Measurements from ENCODE around the gene TRIM49D1. TPM values are rescaled to one million over a fixed set of nuclear protein-coding genes. Genes with fewer than 3 reads are reported as not detected.
"Not testable (repeated sequence)": the region's sequence is repeated elsewhere in the genome, so short reads cannot be mapped to it uniquely, and the experiment has no call there.

The TRIM49D1 gene, protein sequence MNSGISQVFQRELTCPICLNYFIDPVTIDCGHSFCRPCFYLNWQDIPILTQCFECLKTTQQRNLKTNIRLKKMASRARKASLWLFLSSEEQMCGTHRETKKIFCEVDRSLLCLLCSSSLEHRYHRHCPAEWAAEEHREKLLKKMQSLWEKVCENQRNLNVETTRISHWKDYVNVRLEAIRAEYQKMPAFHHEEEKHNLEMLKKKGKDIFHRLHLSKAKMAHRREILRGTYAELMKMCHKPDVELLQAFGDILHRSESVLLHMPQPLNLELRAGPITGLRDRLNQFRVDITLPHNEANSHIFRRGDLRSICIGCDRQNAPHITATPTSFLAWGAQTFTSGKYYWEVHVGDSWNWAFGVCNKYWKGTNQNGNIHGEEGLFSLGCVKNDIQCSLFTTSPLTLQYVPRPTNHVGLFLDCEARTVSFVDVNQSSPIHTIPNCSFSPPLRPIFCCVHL
- not detected in 2 replicates for total RNA-seq

DNA sequence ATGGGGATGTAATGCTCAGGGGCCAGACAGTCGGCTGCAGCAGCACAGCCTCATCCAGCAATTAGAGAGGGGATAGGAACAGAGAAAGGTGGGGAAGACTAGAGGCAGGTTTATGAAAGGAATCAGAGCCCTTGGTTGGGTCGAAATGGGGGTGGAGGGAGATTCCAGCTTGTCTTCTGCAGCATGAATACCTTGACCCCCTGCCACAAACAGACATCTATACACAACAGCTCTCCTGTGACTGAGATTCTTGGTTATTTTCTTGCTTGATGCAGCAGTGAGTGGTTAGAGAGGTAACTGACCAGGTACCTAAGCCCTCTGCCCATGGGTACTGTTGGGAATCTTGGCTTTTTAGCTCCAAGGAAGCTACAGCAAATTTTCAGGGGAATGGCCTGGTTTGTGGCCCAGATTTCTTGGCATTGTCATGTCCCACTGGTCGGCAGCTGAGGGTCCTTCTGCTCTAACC lies at the start of gene TRIM49D1:
Gene TRIM49D1 (minus strand): TSS at position 51 of the 466 bp plus-strand sequence. CDS start 4,535 bp downstream, outside the sequence.
- DNase-seq (ENCODE audit: low read depth in 2 of 2): no peak

DNA sequence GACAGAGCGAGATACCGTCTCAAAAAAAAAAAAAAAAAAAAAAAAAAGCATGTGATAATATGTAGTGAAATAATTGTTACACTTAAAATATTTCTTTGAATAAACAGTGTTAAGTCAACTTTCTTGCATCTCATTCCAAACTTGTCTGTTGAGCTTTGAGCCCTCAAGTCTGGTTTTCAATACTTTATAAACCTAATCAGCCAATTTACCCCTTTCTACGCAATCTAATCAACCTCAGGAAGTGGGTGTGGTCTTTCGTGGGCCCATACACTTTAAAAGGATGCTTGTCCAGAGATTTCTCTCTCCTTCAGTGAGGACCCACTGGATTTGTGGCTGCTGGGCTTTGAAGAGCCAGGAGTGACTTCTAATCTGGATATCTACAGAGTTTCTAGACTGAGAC lies 43.7 kb upstream of the TRIM49D1 start, which contains the start of gene TRIM64:
Gene TRIM64 (plus strand): TSS at position 301 of the 400 bp plus-strand sequence. CDS start 2,467 bp downstream, outside the sequence.
- DNase-seq (ENCODE audit: low read depth in 2 of 2): not testable (repeated sequence)

DNA sequence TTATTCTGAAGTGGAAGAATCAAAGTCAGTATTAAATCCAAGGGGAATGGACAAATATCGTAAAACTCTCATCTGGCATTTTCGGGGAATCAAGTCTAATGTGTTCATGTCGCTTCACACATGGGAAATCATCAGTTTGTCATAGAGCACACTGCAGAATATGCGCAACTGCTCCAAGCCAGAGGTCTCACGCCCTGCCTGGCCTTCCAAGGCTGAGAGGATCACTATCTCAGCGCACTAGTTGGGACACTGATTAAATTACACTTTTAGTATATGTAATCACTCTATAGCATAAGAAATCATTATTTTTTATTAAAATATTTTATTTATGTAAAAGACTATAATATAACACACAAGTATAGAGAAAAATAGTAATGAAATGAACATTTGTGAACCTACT lies 38.8 kb upstream of the TRIM49D1 start:
- not testable (repeated sequence) for DNase-seq (ENCODE audit: low read depth in 2 of 2)

DNA sequence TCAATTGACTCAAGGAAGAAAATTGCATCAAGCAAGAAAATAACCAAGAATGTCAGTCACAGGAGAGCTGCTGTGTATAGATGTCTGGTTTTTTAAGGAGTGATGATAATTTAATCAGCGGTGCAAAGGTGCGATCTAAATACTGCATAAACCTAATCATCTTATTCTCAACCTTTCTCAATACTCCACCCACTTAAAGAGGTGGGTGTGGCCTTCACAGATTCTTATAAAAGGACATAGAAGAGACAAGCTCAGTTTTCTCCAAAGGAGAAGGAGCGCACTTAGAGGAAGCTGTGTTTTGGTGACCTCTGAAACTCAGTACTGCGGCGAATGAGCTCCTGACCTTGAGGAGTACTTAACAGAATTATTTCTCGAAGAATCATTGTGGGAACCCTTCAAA lies 1.7 kb upstream of the TRIM49D1 start, which contains the start of gene TRIM49D2:
Gene TRIM49D2 (plus strand): TSS at position 301 of the 400 bp plus-strand sequence. CDS start 2,698 bp downstream, outside the sequence.
- DNase-seq (ENCODE audit: low read depth in 2 of 2): not testable (repeated sequence)

DNA sequence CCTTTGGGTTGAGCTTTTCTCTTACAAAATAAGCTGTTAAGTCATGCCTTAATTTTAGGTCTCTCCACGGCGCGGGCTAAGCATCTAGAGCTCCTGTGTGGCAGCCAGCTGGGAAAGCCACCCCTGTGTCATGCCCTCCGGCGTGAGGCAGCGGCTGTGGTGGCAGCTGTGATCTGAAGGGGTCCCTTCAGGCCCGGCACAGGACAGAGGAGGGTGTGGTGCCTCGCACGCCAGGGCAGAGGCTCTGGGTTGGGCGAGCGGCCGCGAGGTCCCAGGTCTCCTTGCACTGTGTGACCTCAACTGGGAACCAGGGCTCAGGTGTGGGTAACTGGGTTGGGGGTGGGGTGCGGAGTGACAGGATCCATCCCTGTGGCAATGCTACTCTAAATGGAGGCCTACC lies 21.2 kb downstream of the TRIM49D1 start:
- not testable (repeated sequence) for DNase-seq (ENCODE audit: low read depth in 2 of 2)

DNA sequence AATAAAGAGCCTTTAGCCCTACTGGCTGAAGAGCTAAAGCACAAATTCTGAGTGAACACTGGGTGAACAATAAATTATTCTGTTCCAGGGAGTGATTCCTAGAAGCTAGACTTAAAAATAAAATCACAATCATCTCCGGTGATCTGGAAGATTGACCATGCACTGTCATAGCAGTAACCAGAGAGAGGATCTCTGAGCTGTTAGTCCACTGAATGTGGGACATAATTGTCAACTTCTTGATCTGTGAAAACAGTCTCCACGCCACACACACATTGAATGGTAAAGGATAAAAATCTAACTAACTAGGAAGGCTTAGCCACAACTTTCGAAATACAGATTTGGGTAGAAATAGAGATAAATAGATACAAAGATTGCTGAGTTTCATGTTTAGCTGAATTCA lies 28.8 kb downstream of the TRIM49D1 start:
- not testable (repeated sequence) for DNase-seq (ENCODE audit: low read depth in 2 of 2)

DNA sequence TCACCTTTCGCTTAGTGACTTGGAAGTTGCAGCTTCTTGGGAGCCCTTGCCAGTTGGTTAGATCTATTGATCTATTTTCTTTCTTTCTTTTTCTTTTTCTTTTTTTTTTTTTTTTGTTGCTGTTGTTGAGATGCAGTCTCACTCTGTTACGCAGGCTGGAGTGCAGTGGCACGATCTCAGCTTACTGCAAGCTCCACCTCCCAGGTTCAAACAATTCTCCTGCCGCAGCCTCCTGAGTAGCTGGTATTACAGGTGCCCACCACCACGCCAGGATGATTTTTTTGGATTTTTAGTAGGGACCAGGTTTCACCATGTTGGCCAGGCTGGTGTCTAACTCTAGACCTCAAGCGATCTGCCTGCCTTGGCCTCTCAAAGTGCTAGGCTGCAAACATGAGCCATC lies 44.5 kb downstream of the TRIM49D1 start:
- DNase-seq (ENCODE audit: low read depth in 2 of 2): not testable (repeated sequence)

DNA sequence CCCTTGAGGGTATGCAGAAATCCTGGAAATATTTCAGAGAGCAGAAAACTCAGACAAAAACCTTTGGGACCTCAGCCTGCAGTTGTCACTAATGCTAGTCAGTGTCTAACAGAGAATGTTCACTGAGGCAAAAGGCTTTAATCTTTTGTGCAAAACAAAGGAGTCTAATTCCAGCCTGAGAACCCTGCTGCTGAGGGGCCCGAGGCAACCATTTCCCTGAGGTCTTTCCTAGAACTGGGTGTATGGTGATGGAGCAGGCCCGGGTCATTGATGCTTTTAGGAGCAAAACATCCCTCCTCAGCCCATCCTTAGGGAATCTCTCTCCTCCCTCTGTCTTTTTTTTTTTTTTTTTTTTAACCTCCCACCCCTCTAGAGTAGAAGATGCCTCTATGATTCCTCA lies 49.5 kb downstream of the TRIM49D1 start:
- not testable (repeated sequence) for DNase-seq (ENCODE audit: low read depth in 2 of 2)

DNA sequence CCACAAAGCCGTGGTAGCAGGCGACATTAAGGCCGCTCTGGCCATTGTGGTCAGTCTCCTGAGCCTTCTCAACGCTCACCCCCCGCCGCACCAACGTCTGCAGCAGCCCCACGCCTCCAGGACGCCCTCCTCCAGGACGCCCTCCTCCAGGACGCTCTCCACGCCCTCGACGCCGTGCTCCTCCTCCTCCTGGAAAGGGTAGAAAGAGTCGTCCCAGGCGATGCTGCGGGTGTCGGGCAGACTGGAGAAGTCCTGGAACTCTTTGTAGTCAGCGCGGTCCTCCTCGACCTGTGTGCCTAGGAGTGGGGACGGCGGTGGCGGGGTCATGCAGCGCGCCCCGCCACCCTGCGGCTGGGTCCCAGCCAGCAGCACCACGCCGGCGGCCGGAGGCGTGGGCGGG lies 56.8 kb downstream of the TRIM49D1 start:
- not testable (repeated sequence) for DNase-seq (ENCODE audit: low read depth in 2 of 2)

DNA sequence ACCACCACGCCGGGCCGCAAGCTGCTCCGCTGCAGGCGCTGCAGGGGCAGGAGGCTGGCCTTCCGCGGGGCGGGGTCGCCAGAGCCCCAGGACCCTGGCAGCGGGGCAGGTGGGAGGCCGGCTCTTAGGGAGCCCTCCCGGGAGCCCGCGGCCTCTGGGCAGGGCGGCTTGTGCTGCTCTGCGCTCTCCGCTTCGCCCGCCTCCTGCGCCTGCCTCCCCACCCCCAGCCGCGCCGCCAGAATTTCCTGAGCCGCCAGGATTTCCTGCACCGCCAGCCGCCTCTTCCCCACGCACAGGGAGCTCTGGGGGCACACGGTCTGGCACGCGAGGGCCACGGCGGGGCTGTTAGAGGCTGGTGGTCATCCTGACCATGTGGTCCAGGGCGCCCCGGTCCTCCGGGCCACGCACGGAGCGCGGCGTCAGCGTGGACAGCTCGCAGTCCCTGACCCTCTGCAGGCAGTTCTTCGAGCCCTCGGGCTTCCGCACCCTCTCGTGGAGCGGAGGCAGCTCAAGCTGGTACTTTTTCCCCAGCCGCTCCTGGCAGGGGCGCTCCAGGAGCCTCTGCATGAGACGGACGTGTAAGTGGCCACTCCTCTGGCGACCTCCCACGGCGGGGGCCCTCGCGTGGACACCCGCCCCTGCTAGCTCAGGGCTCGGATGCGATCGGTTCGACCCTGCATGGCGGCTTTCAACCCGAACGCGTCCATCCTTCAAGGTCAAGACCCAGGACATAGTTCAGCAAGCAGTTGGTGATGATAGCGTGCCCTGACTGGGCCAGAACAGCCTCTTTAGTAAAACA lies 57.9 kb downstream of the TRIM49D1 start:
- DNase-seq (ENCODE audit: low read depth in 2 of 2): peak; percentile 0

Other genes starting within 250 kb of the TRIM49D1 start
- not detected in 2 replicates for gene TRIM77, start 211.9 kb downstream of the TRIM49D1 start, total RNA-seq
- gene TRIM49, start 113.7 kb downstream of the TRIM49D1 start, total RNA-seq: not detected in 2 replicates
- not detected in 2 replicates for gene TRIM64B, start 43.8 kb downstream of the TRIM49D1 start, total RNA-seq
- gene TRIM49D2, start 1.8 kb upstream of the TRIM49D1 start, total RNA-seq: not detected in 2 replicates
- not detected in 2 replicates for gene TRIM64, start 43.8 kb upstream of the TRIM49D1 start, total RNA-seq
- gene TRIM49C, start 108.9 kb upstream of the TRIM49D1 start, total RNA-seq: not detected in 2 replicates
- gene UBTFL1, start 163.7 kb upstream of the TRIM49D1 start, total RNA-seq: not detected in 2 replicates
- 0.20 and 0.22 TPM in 2 replicates for gene NAALAD2, start 212.4 kb upstream of the TRIM49D1 start, total RNA-seq